Sigmoid colon (tissue), 7 donors: ENCODE data around the gene RNASEL. TPM values are rescaled to one million over a fixed set of nuclear protein-coding genes. Genes with fewer than 3 reads are reported as not detected.
A peak's percentile ranks its signal among the peaks of the same experiment; 100 is the strongest.

ENCODE experiments used
- DNase-seq: peaks from one replicate; pipeline ENCODE4 v3.0.0-alpha.2; 2019
- H3K27ac ChIP-seq, 4 donors: fragments of 200-600 bp; sonication (generic); one replicate each; pipeline ENCODE4 v1.5.1; 2016 to 2019; ENCODE audit warnings: mild to moderate bottlenecking in 1 of 4
- H3K27me3 ChIP-seq, 3 donors: fragments of 200-600 bp; sonication (generic); one replicate each; pipeline ENCODE4 v1.5.1; 2019; ENCODE audit warnings: mild to moderate bottlenecking in 1 of 3
- H3K36me3 ChIP-seq, 4 donors: fragments of 200-600 bp; sonication (generic); one replicate each; pipeline ENCODE4 v1.5.1; 2016 to 2019
- H3K4me1 ChIP-seq, 4 donors: fragments of 200-600 bp; sonication (generic); one replicate each; pipeline ENCODE4 v1.5.1; 2017 to 2019
- H3K4me3 ChIP-seq, 4 donors: fragments of 200-600 bp; sonication (generic); one replicate each; pipeline ENCODE4 v1.5.1; 2017 to 2019; ENCODE audit warnings: mild to moderate bottlenecking in 2 of 4, moderate library complexity in 1 of 4
- H3K9me3 ChIP-seq, 4 donors: fragments of 200-600 bp in 3 of 4; sonication (generic) in 3 of 4; one replicate each; pipeline versions ENCODE4 v1.5.1 to v1.6.1; 2013 to 2019
- CTCF ChIP-seq, 4 experiments: fragments of 450-650 bp in 3 of 4; fragments of 200-600 bp in 1 of 4; IDR thresholded peaks; one replicate each; pipeline ENCODE4 v1.5.1; 2016 to 2019; ENCODE audit warnings: antibody characterized with exemption in 4 of 4, mild to moderate bottlenecking in 3 of 4, moderate library complexity in 2 of 4
- EP300 ChIP-seq, 4 donors: sonication (generic); formaldehyde crosslinking; IDR thresholded peaks; one replicate each; pipeline ENCODE4 v1.6.1; 2017; ENCODE audit warnings: antibody characterized with exemption in 4 of 4
- POLR2A ChIP-seq, 2 donors: fragments of 450-650 bp; IDR thresholded peaks; one replicate each; pipeline ENCODE4 v1.6.1; 2016; ENCODE audit warnings: antibody characterized with exemption in 2 of 2, mild to moderate bottlenecking in 2 of 2, moderate library complexity in 2 of 2
- POLR2AphosphoS5 ChIP-seq, 4 donors: sonication (generic); formaldehyde crosslinking; IDR thresholded peaks; one replicate each; pipeline ENCODE4 v1.6.1; 2017; ENCODE audit warnings: antibody characterized with exemption in 4 of 4
- WGBS, 2 donors: extraction: QIAGEN DNeasy Blood & Tissue Kit; methylation state at CpG; one replicate each; pipeline ENCODE4 v1.1.7; 2013; 5-methylcytosine and 5-hydroxymethylcytosine counted together
- intact Hi-C: fragments of 100-400 bp; cut with DNase I; formaldehyde crosslinking; loops from one replicate; pipeline ENCODE4 v1.15.1; 2023
- polyA plus RNA-seq, 3 donors: library from polyadenylated mRNA; stranded (reverse); fragments of 200-250 nt; gene quantifications; one replicate each; pipeline ENCODE4 v1.2.3, GENCODE V29; 2013
- total RNA-seq, 4 donors: library from RNA; depleted of rRNA; stranded (reverse); fragments of >200 nt; gene quantifications; one replicate each; pipeline ENCODE4 v1.1.0, GENCODE V29; 2016
- donor health status: healthy with polysubstance abuse.
- donor health status: Bipolar disorder and iron deficiency.
- donor health status: healthy.

Gene RNASEL
- total and polyA plus RNA-seq, 7 donors: 6.0 to 10.0 (median 7.4) TPM

GRCh38 chr1:182610606-182611194, 21.6 kb upstream of the RNASEL start:
- intact Hi-C loops: no loop called here
- 85 to 86% methylated on average over 6 of the region's 6 CpGs for WGBS, 2 donors
- no peak for TF ChIP-seq POLR2AphosphoS5 (IDR thresholded peaks at IDR 0.05)
- TF ChIP-seq CTCF (IDR thresholded peaks at IDR 0.05): no peak
- no peak for TF ChIP-seq EP300 (IDR thresholded peaks at IDR 0.05)
- TF ChIP-seq POLR2A (IDR thresholded peaks at IDR 0.05): no peak
- H3K27ac ChIP-seq: no peak overlapping the region
- no peaks in the 10 kb centered on the region for H3K9me3 ChIP-seq
- no peak for DNase-seq
- H3K4me1 ChIP-seq: peaks cover 0 to 15% (median 9%) of the 10 kb centered on the region in 4 donors
- no peaks in the 10 kb centered on the region for H3K27me3 ChIP-seq
- H3K36me3 ChIP-seq: no peaks in the 10 kb centered on the region
- H3K4me3 ChIP-seq: no peak overlapping the region

- H3K27ac ChIP-seq: peak overlapping the region in 1 of 4 donors; percentile 37
- intact Hi-C loops: no loop called here
- H3K27me3 ChIP-seq: no peaks in the 10 kb centered on the region
- H3K4me1 ChIP-seq: peaks cover 0 to 11% (median 8%) of the 10 kb centered on the region in 4 donors
- no peaks in the 10 kb centered on the region for H3K36me3 ChIP-seq
- no peak for DNase-seq
- WGBS, 2 donors: 85 to 88% methylated on average over 9 of the region's 9 CpGs
- H3K4me3 ChIP-seq: no peak overlapping the region
- TF ChIP-seq EP300 (IDR thresholded peaks at IDR 0.05) (no peak), POLR2AphosphoS5 (IDR thresholded peaks at IDR 0.05) (peak in 1 of 4 donors; percentile 18), CTCF (IDR thresholded peaks at IDR 0.05) (no peak), POLR2A (IDR thresholded peaks at IDR 0.05) (no peak)
- H3K9me3 ChIP-seq: no peaks in the 10 kb centered on the region
Measured at GRCh38 chr1:182608845-182609610, 20.0 kb upstream of the RNASEL start.

GRCh38 chr1:182608236-182608635, 19.2 kb upstream of the RNASEL start:
- Histone ChIP-seq H3K36me3 (no peaks in the 10 kb centered on the region), H3K27me3 (no peaks in the 10 kb centered on the region), H3K9me3 (no peaks in the 10 kb centered on the region), H3K4me3 (no peak overlapping the region), H3K27ac (no peak overlapping the region), H3K4me1 (peaks cover 0 to 16% (median 15%) of the 10 kb centered on the region in 4 donors)
- DNase-seq: no peak
- intact Hi-C loops: no loop called here
- TF ChIP-seq POLR2AphosphoS5 (IDR thresholded peaks at IDR 0.05) (no peak), EP300 (IDR thresholded peaks at IDR 0.05) (no peak), CTCF (IDR thresholded peaks at IDR 0.05) (no peak), POLR2A (IDR thresholded peaks at IDR 0.05) (no peak)
- 45 to 87% methylated on average over 2 of the region's 2 CpGs for WGBS, 2 donors

GRCh38 chr1:182607566-182607965, 18.5 kb upstream of the RNASEL start:
- intact Hi-C loops: no loop called here
- no peak for TF ChIP-seq EP300 (IDR thresholded peaks at IDR 0.05)
- no peak for TF ChIP-seq CTCF (IDR thresholded peaks at IDR 0.05)
- TF ChIP-seq POLR2AphosphoS5 (IDR thresholded peaks at IDR 0.05): no peak
- TF ChIP-seq POLR2A (IDR thresholded peaks at IDR 0.05): no peak
- no peak overlapping the region for H3K4me3 ChIP-seq
- no peaks in the 10 kb centered on the region for H3K9me3 ChIP-seq
- H3K36me3 ChIP-seq: no peaks in the 10 kb centered on the region
- no peak overlapping the region for H3K27ac ChIP-seq
- DNase-seq: no peak
- no peaks in the 10 kb centered on the region for H3K27me3 ChIP-seq
- peaks cover 0 to 18% (median 16%) of the 10 kb centered on the region in 4 donors for H3K4me1 ChIP-seq
- WGBS, 2 donors: 81 to 88% methylated on average over 1 of the region's 1 CpG
